Brain pericyte (primary cell): ENCODE measurements around the gene AHI1.

Experiments used
- DNase-seq: peaks from one replicate; pipeline ENCODE4 v3.0.0-alpha.2; 2012; ENCODE audit warnings: low read depth, low spot score

AHI1 gene

DNA sequence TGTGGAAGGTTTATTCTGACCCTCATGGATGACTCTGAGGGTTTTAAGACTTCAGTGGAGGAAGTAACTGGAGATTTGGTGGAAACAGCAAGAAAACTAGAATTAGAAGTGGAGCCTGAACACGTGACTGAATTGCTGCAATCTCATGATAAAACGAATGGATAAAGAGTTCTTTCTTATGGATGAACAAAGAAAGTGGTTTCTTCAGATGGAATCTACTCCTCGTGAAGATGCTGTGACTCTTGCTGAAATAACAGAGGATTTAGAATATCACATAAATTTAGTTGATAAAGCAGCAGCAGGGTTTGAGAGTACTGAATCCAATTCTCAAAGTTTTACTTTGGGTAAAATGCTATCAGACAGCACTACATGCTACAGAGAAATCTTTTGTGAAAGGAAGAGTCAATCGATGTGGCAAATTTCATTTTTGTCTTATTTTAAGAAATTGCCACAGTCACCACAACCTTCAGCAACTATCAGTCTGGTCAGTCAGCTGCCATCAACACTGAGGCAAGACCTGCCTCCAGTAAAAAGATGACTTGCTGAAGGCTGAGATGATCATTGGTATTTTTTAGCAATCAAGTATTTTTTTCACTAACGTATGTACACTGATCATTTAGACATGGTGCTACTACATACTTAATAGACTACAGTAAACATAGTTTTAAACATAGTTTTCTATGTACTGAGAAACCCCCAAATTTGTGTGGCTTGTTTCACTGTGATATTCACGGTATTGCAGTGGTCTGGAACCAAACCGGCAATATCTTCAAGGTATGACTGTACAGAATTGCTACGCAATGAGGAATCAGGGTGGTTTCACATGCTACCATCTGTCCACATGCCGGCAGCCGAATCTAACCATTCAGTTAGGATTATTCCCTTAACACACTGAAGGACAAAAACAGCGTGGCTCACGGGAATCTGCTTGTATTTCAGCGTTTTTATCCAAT is 167.4 kb downstream of the AHI1 start:
- DNase-seq, result no peak

- no peak for DNase-seq
These were observed 169.4 kb downstream of the AHI1 start for GRCh38 chr6:135328136-135328535.

- no peak for DNase-seq
These were observed 171.7 kb downstream of the AHI1 start for GRCh38 chr6:135325624-135326424.

DNA sequence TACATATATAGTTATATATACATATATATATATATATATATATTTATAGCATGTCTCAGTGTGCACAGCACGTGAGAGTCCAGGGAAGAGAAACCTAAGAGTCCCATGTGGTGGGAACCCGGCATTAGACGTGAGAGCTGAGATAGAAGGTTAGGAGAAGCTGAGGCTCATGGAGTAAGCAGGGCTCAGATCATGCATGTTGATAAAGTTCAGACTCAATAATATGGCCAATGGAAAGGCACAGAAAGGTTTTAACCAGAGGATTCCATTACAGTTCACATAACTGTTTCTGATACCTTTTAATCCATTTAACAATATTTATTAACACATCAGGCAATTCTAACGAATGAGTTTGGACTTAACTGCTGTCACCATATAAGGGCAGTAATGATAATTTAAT is 173.0 kb downstream of the AHI1 start:
- no peak for DNase-seq

DNA sequence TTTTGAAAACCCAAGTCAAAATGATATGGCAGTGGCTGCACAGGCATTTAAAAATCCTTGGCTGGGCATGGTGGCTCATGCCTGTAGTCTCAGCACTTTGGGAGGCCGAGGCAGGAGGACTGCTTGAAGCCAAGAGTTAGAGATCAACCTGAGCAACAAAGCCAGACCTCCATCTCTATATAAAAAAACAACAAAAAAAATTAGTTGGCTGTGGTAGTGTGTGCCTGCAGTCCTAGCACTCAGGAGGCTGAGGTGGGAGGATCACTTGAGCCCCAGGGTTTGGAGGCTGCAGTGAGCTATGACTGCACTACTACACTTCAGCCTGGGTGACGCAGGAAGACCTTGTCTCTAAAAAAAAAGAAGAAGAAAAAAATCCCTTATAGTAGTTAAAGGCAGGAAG is 173.6 kb downstream of the AHI1 start:
- DNase-seq, result no peak

DNA sequence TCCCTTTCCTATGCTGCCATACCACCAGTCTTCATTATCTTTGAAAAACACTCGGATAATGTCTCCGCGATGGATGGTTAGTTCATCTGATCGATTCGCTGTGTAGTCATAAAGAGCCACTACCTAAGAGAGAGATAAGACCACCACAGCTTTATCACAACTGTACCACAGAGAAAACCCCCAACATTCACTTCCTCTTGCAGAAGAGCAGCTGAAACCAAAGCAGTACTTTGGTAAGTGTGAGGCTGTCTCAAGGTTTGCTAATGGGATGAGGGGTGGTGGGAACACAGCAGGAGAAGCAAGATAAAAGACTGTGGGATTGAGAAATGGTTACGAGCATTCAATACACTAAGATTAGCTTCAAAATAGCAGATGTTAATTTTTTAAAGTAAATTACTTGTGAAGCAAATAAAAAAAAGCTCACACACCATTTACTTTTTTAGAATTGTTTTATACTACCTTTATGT is 174.3 kb downstream of the AHI1 start:
- no peak for DNase-seq

- DNase-seq, result no peak
These were observed 174.9 kb downstream of the AHI1 start for GRCh38 chr6:135322427-135323201.

DNA sequence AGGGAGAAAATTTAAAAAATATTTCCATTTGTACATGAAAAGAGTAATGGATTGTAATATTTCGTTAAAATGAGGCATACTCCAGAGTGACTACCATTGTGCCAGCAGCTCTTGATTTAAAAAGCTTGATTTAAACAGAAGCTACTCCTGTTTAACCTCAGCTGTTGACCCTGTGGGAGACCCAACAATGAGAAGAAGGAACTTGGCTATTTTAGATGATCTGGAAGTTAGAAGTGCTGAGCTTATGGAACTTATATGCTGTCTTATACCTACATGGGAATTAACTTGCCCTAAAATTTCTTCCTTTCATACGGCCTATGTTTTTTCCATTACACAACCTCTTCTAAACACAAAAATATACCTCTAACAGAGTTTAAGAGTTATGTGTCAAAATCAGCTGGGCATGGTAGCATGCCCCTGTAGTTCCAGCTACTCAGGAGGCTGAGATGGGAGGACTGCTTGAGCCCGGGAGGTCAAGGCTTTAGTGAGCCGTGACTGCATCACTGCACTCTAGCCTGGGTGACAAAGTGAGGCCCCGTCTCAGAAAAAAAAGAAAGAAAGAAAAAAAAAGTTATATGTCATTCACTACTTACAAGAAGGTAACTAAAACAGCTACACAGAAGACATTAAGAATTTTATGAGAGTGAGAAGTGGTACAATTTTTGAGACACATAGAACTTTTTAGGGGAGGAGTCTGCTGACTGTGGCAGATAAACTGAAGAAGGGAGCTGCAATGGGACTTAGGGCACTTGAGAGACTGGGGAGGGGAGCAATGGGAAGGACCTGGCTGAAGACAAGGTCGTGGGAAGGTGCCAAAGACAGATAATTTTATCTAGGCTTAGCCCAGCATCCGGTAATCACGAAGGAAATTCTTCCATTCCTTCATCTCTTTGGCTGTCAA is 176.6 kb downstream of the AHI1 start:
- DNase-seq, result no peak

- no peak for DNase-seq
These were observed 177.7 kb downstream of the AHI1 start for GRCh38 chr6:135319819-135320218.

- no peak for DNase-seq
These were observed 178.6 kb downstream of the AHI1 start for GRCh38 chr6:135318738-135319469.

DNA sequence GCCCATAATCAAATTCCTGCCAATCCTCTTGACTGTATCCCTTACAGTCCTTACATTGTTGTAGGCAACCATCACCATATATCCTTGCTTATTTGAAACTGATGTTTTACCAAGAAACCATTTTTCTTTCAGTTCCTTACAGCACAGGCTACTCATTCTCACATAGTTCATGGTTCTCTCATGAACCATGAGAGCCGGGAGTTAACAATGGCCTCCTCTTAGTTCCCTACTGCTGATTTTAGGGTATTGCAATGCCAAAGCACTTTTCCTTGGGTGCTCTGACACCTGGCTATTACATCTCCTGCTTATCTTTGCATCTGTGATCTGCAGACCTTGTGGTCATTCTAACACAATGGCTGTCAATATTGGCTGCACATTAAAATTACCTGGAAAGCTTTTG is 183.0 kb downstream of the AHI1 start:
- DNase-seq, result no peak

- no peak for DNase-seq
These were observed 185.9 kb downstream of the AHI1 start for GRCh38 chr6:135311446-135312200.

DNA sequence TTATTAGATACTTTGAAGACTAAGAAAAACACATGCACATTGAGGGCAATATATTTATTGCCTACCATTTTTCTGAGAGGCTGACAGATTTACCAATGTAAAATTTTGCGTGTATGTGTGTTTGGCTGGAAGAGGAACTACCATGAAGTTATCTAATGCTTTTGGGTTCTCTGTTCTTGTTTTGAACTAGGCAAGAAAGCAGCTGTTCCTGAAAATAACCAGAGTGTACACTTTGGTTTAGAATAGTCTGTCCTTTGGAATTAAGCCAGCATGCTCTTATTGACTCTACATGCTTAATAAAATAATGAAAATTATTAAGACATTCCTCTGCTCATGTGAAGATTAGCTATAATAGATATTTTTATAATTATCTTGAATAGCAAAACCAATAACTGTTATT is 187.2 kb downstream of the AHI1 start:
- no peak for DNase-seq

DNA sequence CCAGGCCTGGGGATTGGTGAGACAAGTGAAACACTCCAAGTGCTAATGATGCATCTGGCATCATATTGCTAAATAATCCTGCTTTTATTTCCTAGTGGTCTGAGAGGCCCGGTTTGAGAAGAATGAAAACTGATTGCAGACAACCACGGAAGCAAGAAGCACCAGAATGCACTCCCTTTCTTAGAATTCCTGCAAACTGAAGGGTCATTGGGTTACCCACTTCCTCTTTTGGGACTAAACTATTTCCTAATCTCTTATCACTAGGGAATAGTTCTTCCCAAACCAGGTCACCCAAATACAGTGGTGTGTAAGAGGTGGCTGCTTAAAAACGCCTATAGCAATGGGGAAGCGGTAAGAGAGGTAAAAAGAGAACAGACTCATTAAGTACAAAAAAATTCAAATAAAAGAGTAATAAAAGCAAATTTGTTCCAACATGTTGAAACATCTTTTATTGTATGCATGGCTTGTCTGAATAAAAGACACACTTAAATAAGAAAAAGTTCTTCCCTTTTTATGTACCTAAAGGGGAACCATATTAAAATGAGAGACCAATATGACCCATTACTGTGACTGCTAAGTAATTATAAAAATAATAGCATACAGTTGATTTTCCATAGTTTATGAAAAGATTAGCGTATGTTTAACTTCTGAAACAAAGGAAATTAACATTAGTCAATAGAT is 190.7 kb downstream of the AHI1 start:
- no peak for DNase-seq

DNA sequence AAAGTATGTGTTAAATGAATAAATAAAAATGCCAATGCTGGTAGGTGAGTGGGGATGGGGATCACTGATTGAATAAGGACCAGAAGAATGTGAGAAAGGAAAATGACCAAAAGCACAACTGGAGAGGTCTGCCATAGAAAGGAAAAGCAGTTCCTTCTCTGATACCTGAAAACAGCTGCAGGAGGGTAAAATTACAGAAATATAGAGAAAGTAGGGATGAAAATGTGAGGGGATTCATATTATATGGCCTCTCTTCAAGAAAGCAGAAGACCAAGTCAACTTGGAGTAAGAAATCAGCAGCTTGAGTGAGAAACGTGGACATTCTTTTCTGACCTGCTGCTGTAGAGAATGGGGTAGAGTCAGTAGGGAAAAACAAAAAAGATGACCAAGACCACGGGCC is 191.4 kb downstream of the AHI1 start:
- DNase-seq, result no peak

DNA sequence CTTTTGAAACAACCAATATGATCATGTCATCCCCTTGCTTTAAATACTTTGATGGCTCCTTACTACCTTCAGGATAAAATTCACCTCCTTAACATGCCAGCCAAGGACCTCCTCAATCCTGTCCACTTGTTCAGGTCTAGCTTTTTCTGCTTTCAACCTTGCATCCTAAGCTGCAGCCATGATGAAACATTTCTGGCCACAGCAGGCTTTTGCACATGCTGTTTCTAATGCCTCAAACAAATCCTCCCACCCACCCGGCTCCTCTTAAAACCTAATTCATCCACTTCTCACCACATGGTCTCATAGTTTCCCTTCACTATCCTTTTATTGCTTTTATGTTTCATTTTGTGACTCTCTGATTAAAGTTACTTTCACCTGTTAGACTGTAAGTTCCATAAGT is 191.9 kb downstream of the AHI1 start:
- no peak for DNase-seq

DNA sequence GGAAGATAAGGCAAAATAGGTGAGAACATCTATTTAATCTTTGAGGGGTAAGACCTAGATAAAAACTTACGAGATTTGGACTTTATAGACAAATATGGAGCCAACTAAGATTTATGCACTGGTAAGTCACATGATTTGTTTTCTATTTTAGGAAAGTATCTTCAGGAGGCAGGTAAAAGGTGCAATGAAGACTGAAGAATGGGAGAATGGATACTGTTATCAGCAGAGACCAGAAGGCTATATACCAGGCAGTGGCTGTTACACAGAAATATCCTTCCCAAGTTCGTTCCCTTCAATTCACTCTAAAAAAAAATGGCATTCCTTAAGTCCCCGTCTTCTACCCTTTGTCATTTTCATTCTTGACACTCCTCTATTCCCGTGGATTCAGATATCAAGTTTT is 192.7 kb downstream of the AHI1 start:
- no peak for DNase-seq

DNA sequence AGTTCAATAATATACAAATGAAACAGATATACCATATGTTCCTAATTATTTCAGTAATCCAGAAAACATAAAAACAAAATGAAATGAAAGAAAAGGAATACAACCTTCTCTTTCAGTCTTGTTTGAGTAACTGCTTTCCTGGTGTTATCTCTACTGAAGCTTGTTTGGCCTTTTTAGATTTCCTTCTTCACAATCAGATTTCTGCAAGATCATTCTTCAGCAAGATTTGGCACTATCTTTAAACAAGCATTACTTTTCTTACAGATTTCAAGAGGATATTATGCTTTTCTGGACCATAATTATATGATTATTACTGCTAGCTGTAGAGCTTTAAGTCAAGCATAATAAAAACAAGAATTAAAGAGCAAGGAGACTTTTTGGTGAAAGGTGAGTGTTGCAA is 196.2 kb downstream of the AHI1 start:
- DNase-seq, result no peak

GRCh38 chr6:135300576-135300975 is 197.0 kb downstream of the AHI1 start:
- DNase-seq, result no peak
